HG02759 (cell line): ENCODE measurements around the gene KRAS.

ENCODE experiments used
- ATAC-seq: cut with Tn5 transposase; IDR thresholded peaks from one replicate; pipeline ENCODE4 v1.9.1; 2021; ENCODE audit warnings: mild to moderate bottlenecking, moderate library complexity; ENCODE audit not compliant: unreplicated experiment

KRAS gene

DNA sequence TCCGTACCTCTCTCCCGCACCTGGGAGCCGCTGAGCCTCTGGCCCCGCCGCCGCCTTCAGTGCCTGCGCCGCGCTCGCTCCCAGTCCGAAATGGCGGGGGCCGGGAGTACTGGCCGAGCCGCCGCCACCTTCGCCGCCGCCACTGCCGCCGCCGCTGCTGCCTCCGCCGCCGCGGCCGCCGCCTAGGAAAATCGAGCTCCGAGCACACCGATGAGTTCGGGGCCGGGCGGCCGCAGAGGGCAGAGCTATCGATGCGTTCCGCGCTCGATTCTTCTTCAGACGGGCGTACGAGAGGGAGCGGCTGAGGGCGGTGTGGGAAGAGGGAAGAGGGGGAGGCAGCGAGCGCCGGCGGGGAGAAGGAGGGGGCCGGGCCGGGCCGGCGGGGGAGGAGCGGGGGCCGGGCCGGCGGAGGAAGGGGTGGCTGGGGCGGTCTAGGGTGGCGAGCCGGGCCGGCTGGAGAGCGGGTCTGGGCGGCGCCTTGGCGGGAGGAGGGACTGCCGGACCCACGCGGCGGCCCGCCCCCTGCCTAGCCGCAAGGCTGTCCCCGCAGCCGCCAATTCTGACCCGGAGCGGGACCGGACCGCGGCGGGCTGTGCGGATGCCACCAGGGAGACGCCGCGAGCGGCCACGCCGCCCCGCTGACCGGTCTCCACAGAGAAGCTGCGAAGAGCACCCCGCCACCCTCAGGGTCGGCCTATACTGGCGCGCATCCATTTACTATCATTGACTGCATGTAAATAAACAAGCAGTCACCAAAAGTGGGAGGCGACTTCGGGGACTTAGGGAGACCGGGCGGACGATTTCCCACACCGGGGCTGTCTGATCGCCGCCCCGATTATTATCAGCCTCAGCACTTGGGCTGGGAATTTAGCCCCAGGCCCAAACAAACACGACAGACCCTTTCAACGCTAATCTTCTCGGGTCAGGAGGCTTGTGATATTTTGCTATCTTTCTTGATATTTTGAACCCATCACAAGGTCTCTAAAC, at the start of gene KRAS:
Gene KRAS, minus strand, starts transcription at position 186 of the 987 bp plus-strand sequence.
- peak; percentile 87 for ATAC-seq

DNA sequence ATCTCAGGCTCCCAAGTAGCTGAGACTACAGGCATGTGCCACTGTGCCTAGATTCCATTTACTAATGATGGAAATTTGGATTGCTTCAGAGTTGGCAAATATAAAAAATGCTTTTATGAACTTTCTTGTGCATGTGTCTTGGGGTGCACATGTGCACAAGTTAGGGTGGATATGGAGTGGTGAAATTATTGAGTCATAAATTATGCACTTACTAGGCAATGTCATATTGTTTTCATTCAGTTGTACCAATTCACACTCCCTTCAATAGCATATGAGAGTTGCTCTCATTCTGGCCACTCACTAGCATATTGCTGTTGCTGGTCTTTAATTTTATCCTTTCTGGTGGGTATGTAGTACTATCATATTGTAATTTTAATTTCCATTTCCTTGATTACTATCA, 45.7 kb upstream of the KRAS start:
- ATAC-seq = no peak

DNA sequence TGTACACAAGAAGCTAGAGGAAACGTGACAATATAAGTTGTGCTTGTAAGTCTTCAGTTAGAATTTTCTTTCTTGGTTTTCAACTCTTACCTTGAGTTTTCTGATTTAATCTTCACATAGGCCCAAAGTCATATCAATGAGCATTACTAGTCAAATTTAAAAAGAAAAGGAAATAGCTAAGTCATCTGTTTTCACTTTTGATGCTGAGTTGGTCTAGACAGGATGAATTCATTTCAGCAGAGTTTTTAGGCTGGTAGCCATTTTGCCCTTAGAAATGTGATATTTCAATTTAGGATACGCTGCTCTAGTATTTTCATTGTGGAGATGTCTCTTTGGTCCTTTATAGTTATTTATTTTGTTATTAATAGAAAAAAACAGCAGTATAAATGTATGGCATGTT, 44.6 kb upstream of the KRAS start:
- ATAC-seq = no peak

DNA sequence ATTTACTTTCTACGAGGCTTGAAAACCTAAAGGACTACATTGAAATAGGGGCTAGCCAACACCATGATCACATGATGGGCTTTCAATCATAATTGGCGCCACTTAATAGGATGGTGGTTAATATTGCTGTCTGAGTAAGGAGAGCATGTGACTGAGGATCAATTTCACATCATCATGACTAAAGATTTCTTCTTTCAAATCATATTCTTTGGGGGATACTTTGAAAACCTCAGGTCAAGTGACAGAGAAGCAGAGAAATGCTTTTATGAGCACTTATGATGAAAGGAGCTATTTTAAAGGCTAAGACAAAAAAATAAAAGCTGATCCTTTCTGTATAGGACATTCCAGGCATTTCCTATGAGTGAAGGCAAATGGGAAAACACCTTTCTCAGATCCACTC, 42.9 kb upstream of the KRAS start:
- ATAC-seq = no peak

DNA sequence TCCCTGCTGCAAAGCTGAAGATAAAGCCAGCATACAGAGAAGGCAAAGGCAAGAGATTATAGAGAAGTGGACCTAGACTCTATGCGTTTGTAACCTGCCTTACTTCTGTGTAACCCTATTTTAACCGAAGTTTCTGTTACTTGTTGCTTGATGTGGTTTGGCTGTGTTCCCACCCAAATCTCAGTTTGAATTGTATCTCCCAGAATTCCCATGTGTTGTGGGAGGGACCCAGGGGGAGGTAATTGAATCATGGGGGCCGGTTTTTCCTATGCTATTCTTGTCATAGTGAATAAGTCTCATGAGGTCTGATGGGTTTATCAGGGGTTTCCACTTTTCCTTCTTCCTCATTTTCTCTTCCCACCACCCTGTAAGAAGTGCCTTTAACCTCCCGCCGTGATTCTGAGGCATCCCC, 42.1 kb upstream of the KRAS start:
- ATAC-seq = peak; percentile 65

DNA sequence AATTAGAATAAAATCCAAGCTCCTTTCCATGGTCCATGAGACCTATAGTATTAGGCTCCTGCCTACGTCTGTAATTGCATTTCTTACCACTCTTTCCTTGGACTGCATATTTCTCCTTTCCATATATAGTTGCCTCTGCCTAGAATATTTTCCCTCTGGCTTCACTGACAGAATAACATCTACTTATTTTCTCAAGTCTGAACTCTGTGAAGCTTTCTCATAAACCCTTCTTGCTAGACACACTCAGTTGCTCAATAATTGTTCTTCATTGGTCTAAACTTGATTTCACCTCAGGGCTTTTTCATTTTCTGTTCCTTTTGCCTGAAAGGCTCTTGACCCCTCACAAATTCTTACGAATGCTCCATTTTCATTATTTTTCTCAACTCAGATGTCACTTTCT, 36.9 kb upstream of the KRAS start:
- no peak for ATAC-seq

DNA sequence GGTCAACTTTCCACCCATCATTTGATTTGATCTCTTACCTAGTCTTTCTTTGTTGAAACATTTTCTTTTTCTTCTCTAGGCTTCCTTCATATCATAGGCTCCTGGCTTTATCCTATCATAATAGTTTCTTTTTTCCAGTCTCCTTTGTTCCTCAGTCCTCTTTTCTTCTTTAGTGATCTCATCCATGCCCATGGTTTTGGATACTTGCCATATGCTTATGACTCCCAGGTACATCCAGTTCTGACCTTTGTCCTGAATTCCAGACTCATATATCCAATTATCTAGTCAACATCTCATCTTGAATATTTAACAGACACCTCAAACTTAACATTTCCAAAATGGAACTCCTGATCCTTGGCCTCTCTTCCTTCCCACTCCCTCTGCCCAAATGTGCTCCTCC, 36.1 kb upstream of the KRAS start:
- no peak for ATAC-seq

DNA sequence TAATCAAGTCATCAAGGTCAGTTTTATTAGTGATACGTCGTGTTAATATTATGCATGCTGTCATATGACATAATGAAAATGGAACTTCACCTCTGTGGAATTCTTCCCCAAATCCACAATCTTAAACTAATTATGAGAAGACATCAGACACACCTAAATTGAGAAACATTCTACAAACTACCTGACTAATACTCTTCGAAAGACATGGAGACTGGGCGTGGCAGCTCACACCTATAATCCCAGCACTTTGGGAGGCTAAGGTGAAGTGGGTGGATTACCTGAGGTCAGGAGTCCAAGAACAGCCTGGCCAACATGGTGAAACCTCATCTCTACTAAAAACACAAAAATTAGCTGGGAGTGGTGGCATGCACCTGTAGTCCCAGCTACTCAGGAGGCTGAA, 33.3 kb upstream of the KRAS start:
- no peak for ATAC-seq

DNA sequence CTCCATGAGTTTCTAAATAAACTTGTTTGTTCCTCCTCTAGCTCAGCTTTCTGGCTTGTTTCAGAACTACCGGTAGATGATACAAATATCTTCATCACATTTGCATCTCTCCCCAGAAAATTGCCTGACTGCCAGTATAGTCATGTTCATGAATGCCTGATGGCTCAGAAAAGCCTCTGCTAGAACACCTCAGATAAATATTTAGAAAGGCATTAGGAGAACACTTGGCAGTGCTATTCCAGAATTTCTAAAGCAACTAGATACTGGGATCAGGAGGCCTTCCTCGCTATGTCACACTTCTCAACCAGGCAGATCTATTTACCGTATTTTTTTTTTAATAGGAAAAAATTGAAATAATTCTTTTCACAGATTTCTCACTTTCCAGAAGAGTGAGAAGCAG, 32.3 kb upstream of the KRAS start:
- ATAC-seq = no peak

DNA sequence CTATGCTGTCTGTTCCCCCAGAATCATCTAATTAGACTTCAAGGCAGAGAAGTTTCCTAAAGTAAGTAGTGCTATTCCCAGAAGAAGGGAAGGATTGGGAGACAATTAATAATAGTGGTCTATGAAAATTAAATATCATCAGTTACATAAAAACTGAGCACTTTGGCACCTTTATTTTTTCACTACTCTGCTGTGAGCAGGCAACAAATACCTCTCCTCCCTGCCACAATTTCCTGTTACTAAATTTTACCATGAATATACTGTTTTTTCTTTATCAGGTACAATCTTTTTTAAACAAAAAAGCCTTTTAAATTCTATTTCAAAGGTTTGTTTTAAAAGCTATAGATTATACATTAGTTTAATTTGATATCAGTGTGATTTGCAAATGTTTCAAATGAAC, 29.4 kb upstream of the KRAS start:
- no peak for ATAC-seq

DNA sequence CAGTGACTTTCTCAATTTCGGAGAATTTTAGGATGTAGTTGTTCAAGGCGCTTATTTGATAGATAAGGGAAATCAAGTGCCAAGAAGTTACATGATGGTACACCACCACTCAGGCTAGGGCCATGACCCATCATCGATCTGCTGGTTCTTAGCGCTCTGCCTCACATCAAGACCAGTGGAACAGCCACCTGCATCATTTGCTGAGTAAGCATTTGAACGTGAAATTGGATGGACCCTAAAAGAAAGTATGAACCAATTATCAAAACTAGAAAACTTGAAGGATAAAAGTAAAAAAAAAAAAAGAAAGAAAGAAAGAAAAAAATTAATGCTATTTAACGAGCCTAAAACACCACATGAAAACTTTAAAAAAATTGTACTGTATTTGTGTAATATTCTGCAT, 27.5 kb upstream of the KRAS start:
- no peak for ATAC-seq

DNA sequence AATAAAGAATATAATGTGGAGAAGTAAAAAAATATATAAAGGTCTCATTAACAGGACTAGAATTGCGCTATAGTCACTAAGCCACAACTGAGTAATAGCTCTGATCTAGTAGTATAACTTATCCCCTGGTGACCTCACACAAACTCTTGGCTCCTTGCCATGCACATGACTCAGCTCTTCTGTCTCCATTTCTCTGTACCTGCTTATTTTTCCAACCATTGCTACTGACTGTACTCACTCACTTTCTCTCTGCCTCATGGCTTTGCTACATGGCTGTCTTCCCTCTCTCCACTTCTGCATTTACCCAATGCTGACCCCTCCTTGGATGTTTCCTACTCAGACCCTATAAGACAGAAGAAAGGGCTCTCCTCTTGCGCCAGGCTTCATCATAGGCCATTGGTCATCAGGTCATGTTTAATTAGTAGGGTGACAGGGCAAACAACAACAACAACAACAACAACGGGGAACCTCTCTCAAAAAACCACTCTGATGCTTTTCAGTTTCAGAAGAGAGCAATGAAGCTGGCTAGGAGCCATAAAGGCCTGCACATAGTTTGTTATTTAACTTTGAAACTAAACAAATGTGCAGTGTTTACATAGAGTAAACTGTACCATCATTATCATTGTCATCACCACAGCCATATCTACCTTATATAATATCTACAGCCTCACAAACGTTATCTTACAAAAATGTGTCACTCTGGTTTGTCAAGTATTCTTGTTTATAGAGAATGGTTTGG, 25.6 kb upstream of the KRAS start:
- ATAC-seq = no peak

DNA sequence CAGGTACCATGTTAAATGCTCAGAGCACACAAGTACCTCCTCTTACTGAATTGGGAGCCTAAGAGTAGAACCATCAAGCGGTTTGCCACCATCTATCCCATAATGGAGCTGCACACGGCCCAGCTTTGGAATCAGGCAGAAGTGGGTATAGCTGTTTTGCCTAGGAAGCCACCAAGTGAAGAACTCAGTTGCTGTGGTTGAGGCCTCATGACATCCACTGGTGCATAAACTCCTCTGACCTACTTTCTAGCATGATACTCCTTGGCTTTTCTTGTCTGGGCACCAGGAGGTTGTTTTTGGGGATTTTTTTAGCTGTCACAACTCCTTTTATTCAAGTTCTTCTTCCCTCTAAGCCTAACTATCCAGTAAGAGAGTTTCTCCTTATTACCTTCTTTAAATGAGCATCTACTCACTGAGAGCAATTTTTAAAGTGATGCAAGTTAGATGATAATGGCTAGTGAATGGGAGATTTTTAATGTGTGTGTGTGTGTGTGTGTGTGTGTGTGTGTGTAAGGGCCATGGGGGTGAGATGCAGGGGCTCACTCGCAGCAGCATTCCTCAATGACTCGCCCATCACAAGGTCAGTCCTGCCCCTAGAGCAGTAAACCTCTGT, 20.9 kb upstream of the KRAS start:
- ATAC-seq = no peak

DNA sequence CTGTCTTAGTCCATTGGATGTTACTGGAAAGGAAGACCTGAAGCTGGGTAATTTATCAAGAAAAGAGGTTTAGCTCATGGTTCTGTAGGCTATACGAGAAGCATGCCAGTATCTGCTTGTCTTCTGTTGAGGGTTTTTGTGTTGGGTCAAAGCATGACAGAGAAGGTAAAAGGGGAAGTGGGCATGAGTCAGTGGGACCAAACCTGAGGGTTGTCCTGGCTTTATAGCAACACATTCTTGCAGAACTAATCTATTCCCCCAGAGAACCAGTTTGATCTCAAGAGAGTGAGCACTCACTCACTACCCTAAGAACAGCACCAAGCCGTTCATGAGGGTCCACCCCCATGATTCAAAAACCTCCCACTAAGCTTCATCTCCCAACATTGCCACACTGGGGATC, 19.0 kb upstream of the KRAS start:
- peak; percentile 80 for ATAC-seq

DNA sequence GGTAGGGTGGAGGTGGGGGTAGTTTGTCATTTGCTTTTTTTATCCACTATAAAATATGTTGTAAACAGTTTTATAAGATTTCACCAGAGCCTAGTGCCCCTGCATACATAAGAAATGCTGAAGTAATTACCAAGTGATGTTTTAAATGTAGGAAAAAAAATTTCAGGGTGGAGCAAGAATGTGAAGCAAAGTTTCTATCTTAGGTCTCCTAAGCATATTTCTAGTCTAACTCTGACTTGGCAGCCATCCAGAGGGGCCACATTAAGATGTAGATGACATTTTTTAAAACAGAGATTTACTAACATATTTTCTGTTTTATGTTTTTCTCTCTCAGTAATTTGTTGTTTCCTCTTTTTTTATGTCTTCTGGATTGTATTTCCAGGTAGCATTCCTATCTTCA, 15.8 kb upstream of the KRAS start:
- ATAC-seq = no peak

DNA sequence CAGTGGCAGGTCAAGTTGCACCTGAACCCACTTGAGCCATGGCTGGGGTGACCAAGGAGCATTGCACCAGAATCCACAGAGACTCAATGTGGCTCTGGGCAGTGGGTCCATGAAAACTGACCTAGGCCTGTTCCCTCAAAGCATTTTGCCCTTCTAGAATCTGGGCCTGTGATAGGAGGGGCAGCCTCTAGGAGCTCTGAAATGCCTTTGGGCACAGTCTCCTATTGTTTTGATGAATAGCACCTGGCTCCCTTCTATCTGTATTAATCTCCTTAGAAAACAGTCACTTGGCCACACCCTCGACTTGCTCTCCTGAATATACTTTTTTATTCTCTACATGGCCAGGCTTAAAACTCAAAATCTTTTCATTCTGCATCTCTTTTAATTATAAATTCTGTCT, 14.1 kb upstream of the KRAS start:
- ATAC-seq = no peak

DNA sequence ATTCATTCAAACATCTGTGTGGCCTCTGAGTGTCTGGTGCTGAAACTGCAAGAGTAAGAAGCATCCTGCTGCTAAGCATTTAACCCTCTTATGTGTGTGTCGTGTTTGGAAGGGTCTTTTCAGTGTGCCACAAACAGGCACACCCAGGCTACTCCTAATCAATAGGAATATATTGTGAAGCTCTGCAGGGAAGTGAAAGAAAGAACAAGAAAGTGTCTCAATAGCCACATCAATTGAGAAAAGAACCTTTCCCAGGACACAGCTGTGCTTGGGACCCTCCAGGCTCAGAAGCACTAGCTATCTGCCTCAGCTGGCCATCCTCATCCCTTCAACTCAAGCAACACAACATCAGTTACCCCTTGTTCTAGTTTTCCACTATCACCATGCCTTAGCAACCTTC, 13.4 kb upstream of the KRAS start:
- no peak for ATAC-seq

DNA sequence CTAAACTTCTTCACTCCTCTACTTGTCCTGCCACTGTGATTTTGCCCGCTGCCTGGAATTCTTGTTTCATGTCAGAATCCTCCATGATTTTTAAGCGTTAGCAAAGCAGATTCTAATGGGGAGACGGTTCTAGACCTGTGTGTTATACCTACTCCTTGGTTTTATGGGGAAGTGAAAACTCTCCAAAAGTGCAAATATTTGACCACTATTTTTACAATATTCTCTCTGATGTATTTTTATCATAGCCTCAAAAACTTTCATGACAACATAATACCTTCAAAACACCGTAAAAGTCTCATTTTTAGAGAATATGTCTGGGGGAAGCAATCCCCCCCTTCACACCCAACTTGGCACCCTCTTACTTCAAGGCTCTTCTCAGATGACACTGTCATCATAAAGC, 12.9 kb upstream of the KRAS start:
- ATAC-seq = no peak

DNA sequence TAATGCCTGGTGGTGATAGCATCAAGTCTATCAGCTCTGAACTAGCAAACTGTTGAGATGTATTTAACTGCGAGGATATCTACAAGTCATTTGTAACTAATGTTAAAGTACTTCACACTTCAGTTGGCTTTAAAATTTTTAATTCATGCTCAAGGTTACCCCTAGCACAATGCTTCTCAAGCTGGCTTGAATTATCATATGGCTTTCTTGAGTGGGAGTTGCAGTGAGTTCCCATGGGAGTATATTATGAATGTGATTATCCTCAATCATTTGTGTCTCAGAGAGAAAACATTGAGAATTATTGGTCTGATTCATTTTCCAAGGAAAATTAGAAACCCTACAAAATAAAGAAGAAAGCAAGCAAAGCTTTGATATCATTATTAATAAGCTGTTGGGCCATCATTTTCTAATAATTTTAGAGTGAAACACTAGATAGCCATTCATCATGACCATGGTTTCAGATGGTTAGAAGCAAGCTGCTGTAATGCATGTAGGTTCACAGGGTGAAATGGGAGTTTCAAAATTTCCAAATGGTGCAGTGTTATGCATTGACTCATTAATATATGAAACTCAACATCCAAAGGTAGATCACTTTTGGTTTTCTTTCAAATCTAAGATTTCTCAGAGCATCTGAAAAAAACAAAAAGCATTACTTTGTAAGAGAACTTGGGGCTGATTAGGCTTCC, 11.8 kb upstream of the KRAS start:
- ATAC-seq = no peak

DNA sequence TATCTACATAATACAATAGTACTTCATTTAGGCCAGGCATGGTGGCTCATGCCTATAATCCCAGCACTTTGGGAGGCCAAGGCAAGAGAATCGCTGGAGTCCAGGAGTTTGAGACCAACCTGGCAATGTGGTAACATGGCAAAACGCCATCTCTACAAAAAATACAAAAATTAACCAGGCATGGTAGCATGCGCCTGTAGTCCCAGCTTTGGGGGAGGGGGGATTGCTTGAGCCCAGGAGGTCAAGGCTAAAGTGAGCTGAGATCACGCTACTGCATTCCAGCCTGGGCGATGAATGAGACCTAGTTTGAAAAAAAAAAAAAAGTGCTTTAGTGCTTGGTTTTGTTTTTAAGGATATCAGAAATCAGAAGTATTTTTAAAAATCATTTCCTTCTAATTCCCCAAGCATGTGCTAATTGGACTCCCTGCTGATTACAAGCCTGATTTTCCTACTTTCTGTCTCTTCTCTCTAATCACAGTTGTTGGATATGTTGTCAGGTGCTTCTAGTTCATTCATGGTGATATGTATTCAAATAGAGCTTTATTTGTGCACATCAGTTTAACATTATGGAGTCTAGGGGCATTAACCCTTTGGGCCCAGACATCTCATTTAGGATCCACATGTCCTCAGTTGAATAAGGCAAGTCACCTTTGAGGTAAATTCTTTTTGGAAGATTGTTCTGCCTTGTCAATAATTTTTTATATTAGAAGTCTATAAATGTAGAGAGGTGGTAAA, 7.0 kb upstream of the KRAS start:
- no peak for ATAC-seq
